Loucy (cell line): ENCODE results near the gene TSPAN9.

Experiments used
- EZH2phosphoT487 ChIP-seq: fragments of 200-600 bp; IDR thresholded peaks from 2 replicates; pipeline ENCODE4 v1.6.1; 2018; ENCODE audit warnings: antibody characterized with exemption, mild to moderate bottlenecking, moderate library complexity, borderline replicate concordance
- TF ChIP-seq, protein P1 (sequence below): fragments of 200-600 bp; sonication (generic); conservative IDR thresholded peaks from 2 replicates; pipeline ENCODE4 v1.5.1; 2014; ENCODE audit warnings: mild to moderate bottlenecking, antibody characterized with exemption, low read length

DNA sequence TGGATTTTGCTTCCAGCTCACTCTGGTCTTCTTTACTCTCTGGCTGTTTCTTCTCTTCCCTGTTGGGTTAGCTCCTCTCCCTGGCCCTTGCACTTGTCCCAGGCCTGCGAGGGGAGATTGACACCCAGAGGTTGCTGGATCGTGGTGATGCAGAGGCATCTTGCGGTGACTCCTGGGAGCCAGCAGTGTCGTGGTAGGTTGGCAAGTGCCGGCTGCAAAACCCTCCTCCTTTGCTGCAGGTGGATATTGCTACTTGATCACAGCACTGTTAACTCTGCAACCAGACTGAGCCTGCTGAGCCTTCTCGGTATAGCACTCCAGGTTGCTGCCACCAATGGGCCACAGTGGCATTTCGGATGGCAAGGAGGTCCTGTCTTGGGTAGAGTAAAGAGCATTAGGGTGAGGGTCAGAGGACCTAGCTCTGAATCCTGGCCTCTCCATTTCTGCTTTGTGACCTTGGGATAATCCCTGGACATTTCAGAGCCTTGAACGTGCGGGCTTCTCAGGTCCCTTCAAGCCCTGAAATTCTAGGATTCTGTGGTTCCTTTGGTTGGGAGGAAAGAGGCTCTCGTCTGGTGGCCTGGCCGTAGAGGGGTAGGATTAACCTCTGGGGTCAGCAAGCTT lies 87.4 kb downstream of the TSPAN9 start:
- TF ChIP-seq, protein P1, sequence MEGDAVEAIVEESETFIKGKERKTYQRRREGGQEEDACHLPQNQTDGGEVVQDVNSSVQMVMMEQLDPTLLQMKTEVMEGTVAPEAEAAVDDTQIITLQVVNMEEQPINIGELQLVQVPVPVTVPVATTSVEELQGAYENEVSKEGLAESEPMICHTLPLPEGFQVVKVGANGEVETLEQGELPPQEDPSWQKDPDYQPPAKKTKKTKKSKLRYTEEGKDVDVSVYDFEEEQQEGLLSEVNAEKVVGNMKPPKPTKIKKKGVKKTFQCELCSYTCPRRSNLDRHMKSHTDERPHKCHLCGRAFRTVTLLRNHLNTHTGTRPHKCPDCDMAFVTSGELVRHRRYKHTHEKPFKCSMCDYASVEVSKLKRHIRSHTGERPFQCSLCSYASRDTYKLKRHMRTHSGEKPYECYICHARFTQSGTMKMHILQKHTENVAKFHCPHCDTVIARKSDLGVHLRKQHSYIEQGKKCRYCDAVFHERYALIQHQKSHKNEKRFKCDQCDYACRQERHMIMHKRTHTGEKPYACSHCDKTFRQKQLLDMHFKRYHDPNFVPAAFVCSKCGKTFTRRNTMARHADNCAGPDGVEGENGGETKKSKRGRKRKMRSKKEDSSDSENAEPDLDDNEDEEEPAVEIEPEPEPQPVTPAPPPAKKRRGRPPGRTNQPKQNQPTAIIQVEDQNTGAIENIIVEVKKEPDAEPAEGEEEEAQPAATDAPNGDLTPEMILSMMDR, result no peak
- no peak for TF ChIP-seq EZH2phosphoT487
